ENCODE data around the gene KCNQ1. TPM values are rescaled to one million over a fixed set of nuclear protein-coding genes. Genes with fewer than 3 reads are reported as not detected.

Gene KCNQ1
- total RNA-seq, 2 donors from 2014 or later = 18.6 to 25.5 TPM

DNA sequence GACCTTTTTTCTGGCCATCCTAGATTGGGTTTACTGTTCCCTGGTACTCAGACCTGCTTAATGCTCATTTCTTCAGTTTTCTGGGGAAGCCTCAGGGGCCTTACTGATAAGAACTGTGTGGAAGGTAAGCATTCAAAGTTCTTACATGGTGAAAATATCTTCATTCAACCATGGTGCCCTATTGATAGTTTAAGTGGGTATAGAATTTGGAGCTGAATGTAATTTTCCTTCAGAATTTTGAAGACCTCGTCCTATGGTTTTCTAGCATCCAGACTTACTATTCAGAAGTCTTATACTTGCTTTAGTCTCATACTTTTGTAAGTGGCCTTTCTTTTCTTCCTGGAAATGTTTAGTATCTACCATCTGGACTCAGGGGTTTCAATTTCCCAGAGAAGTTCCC lies 365.0 kb downstream of the KCNQ1 start:
- no peak for ATAC-seq
- no peak for DNase-seq
- Mint-ChIP-seq H3K4me3 (no peak overlapping the region), H3K4me1 (peaks cover 8% of the 10 kb centered on the region), H3K27me3 (no peaks in the 10 kb centered on the region), H3K27ac (no peak overlapping the region), H3K36me3 (ENCODE audit: low read depth) (peaks cover 5% of the 10 kb centered on the region)
- no peaks in the 10 kb centered on the region for H3K9me3 ChIP-seq (ENCODE audit: control insufficient read depth, low read length, poor library complexity, severe bottlenecking)

DNA sequence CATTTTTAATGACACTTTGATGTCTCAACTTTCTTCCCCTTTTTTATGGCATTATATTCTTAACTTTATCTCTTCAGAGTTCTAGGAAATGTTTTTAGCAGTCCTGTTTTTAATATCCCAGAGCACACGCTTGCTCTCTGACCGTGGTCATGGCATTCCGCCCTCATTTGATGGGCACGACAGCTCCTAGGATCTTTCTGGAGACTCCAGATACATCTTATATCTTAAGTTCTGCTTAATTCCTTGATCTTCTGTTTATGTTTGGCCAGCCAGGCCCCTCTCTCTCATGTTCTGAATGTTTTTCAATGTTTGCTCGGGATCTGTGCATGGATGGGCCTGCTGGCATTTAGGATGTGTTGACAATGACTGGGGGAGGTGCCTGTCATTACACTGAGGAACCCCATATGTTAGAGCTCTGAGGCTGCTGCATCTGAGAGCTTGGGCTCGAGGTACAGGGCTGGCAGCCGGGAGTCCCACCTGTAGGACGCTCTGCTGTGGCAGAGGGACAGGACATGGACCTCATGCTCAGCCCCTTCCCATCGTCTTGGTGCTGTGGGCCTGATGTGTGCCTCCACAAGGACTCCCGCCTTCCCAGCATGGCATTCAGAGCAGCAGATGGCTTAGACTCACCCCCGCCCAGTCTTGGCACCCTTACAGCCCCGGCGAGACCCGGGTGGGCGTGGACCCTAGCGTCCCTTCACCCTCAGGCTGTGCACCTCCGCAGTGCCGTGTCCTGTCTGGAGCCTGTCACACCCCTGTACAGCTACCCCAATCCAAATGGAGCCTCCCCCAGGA lies 365.8 kb downstream of the KCNQ1 start:
- H3K9me3 ChIP-seq (ENCODE audit: control insufficient read depth, low read length, poor library complexity, severe bottlenecking) = no peaks in the 10 kb centered on the region
- ATAC-seq (no peak), DNase-seq (no peak)
- peaks cover 5% of the 10 kb centered on the region for H3K36me3 Mint-ChIP-seq (ENCODE audit: low read depth)
- H3K4me3 Mint-ChIP-seq = no peak overlapping the region
- H3K27ac Mint-ChIP-seq = no peak overlapping the region
- peaks cover 8% of the 10 kb centered on the region for H3K4me1 Mint-ChIP-seq
- H3K27me3 Mint-ChIP-seq = no peaks in the 10 kb centered on the region

DNA sequence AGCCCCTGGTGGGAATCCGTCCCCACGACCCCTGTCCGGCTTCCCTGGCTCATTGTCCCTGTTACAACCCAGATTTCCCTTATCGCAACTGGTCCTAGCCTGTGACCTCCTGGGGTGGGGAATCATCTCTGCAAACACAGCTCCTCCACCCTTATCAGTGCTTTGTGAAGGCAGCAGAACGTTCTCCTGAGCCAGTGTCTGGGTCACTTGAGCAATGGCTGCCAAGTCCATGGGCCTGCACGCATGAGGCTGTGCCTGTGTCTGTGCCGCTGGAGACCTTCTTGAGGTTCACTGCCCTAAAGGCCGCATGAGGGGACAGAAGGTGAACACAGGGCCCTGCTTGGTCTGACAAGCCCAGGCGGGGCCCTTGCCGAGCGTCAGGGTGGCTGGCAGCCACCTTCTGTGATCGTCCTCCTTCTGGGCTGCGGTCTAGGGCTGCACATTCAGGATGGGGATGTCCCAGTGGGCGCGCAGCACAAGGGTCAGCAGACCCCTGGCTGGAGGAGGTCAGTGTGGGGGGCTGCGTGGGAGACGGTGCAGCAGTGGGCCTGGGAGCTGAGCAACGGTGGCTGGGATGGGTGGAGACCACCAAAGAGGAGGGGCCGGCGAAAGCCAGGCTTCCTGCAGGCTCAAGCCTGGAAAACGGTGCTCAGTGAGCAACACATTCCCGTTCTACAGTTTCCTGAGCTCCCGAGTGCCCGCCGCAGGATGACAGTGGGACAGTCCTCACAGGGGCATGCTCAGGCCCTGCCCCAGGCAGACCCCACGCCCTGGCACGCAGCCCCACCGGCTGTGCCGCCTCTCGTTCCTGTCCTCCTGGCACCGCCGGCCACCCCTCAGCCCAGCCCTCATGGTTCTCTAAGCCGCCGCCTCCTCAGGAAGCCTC lies 366.6 kb downstream of the KCNQ1 start:
- no peaks in the 10 kb centered on the region for H3K27me3 Mint-ChIP-seq
- ATAC-seq (no peak), DNase-seq (no peak)
- peaks cover 8% of the 10 kb centered on the region for H3K4me1 Mint-ChIP-seq
- H3K36me3 Mint-ChIP-seq (ENCODE audit: low read depth) = peaks cover 5% of the 10 kb centered on the region
- H3K9me3 ChIP-seq (ENCODE audit: control insufficient read depth, low read length, poor library complexity, severe bottlenecking) = no peaks in the 10 kb centered on the region
- H3K4me3 Mint-ChIP-seq = no peak overlapping the region
- no peak overlapping the region for H3K27ac Mint-ChIP-seq

GRCh38 chr11:2812371-2812991 lies 367.7 kb downstream of the KCNQ1 start:
- peaks cover 5% of the 10 kb centered on the region for H3K36me3 Mint-ChIP-seq (ENCODE audit: low read depth)
- H3K9me3 ChIP-seq (ENCODE audit: control insufficient read depth, low read length, poor library complexity, severe bottlenecking) = no peaks in the 10 kb centered on the region
- DNase-seq (no peak), ATAC-seq (no peak)
- H3K27ac Mint-ChIP-seq = no peak overlapping the region
- peaks cover 8% of the 10 kb centered on the region for H3K4me1 Mint-ChIP-seq
- H3K27me3 Mint-ChIP-seq = no peaks in the 10 kb centered on the region
- no peak overlapping the region for H3K4me3 Mint-ChIP-seq

DNA sequence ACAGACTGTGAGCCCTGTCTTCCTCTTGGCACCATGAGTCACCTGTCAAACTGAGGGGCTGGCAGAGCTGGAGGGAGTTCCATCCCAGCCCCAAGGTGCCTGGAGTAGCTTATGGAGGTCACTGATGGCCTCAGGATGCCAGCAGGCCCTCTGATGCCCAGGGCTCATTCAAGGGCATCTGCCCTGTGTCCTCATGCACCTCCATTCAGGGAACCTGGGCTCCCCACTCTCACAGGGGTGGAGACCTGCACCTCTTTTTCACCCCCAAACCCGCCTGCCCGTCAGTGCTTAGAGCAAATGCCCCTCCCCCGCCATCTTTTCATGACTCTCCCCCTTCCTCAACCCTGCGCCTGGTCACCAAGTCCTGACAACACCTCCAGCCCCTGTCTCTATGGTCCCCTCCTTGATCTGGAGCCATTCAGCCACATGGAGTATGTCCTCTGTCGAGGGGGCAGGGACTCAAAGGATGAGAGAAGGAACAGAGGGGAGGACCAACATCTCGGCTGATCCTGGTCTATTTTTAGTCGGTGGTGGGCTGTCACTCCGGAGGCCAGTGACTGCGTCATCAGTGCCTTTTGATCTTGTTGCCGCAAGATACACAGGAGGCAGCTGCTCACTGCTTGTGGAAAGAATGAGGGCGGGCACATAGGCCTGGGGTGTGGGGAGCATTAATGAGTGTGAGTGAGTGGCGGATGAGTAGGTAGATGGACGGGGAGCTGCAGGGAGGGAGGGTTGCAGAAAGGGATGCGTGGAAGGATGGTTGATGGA lies 368.5 kb downstream of the KCNQ1 start:
- Mint-ChIP-seq H3K4me1 (peaks cover 8% of the 10 kb centered on the region), H3K27me3 (no peaks in the 10 kb centered on the region), H3K36me3 (ENCODE audit: low read depth) (peaks cover 5% of the 10 kb centered on the region), H3K4me3 (no peak overlapping the region), H3K27ac (no peak overlapping the region)
- ATAC-seq = no peak
- no peaks in the 10 kb centered on the region for H3K9me3 ChIP-seq (ENCODE audit: control insufficient read depth, low read length, poor library complexity, severe bottlenecking)
- no peak for DNase-seq

GRCh38 chr11:2813968-2814367 lies 369.2 kb downstream of the KCNQ1 start:
- DNase-seq = no peak
- Mint-ChIP-seq H3K4me3 (no peak overlapping the region), H3K4me1 (peaks cover 8% of the 10 kb centered on the region), H3K36me3 (ENCODE audit: low read depth) (peaks cover 8% of the 10 kb centered on the region), H3K27me3 (no peaks in the 10 kb centered on the region), H3K27ac (no peak overlapping the region)
- no peaks in the 10 kb centered on the region for H3K9me3 ChIP-seq (ENCODE audit: control insufficient read depth, low read length, poor library complexity, severe bottlenecking)
- no peak for ATAC-seq

DNA sequence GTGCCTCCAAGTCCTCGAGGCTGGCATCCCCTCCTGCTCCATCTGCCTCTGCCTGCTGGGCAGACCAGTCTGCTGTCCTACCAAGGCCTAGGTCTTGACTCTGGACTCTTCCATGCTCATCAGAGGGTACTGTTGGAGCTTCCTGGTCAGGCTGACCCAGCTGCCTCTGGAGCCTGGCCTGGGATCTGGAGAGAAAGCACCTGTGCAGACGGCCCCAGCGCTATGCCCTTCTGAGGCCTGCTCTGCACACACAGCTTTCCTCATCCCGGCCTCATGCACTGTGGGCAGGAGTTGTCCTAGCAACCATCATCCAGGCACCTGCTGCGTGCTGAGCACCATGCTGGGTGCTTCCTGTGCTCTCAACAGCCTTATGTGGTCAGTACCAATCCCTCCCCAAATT lies 369.9 kb downstream of the KCNQ1 start:
- Mint-ChIP-seq H3K27me3 (no peaks in the 10 kb centered on the region), H3K27ac (no peak overlapping the region), H3K4me1 (peaks cover 5% of the 10 kb centered on the region), H3K36me3 (ENCODE audit: low read depth) (peaks cover 5% of the 10 kb centered on the region), H3K4me3 (no peak overlapping the region)
- ATAC-seq (no peak), DNase-seq (no peak)
- H3K9me3 ChIP-seq (ENCODE audit: control insufficient read depth, low read length, poor library complexity, severe bottlenecking) = no peaks in the 10 kb centered on the region

DNA sequence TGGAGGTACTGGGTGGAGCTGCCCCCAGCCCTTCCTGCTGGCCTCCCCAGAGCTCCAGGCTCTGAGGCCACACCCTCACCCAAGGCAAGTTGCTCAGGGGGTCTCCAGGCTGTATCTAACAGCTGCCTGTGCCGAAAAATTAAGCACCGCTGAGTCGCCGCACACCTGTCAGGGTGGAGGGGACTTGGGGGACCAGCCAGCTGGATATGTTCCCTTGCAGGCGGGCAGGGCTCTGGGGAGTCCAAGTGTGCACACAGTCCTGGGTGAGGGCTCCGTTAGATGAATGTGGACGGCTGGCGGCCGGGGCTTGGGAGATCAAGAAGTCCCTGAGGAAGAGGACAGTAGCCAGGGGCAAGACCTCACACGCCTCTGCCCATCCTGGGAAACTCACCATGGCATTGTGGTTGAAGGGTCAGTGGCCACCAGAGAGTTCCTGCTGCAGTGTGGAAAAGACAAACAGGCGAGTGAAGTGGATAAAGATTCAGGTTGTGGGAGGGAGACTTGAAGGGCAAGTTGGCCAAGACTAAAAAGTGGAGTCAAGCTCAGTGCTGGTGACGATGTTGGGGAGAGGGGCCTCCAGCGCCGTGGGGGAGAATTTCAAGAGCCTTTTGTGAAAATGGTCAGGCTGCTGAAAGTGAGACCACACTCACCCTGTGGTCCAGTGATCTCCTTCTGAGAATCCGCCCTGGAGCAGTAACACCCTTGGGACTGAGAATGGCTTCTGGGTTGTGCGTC lies 371.1 kb downstream of the KCNQ1 start:
- Mint-ChIP-seq H3K4me3 (no peak overlapping the region), H3K4me1 (no peaks in the 10 kb centered on the region), H3K27ac (no peak overlapping the region), H3K36me3 (ENCODE audit: low read depth) (peaks cover 5% of the 10 kb centered on the region), H3K27me3 (no peaks in the 10 kb centered on the region)
- ATAC-seq (no peak), DNase-seq (no peak)
- H3K9me3 ChIP-seq (ENCODE audit: control insufficient read depth, low read length, poor library complexity, severe bottlenecking) = no peaks in the 10 kb centered on the region

GRCh38 chr11:2816523-2816922 lies 371.7 kb downstream of the KCNQ1 start:
- H3K4me3 Mint-ChIP-seq = no peak overlapping the region
- H3K27ac Mint-ChIP-seq = no peak overlapping the region
- no peaks in the 10 kb centered on the region for H3K9me3 ChIP-seq (ENCODE audit: control insufficient read depth, low read length, poor library complexity, severe bottlenecking)
- H3K36me3 Mint-ChIP-seq (ENCODE audit: low read depth) = peaks cover 5% of the 10 kb centered on the region
- ATAC-seq = no peak
- no peaks in the 10 kb centered on the region for H3K4me1 Mint-ChIP-seq
- H3K27me3 Mint-ChIP-seq = no peaks in the 10 kb centered on the region
- DNase-seq = no peak

- ATAC-seq = no peak
- H3K27ac Mint-ChIP-seq = no peak overlapping the region
- H3K4me3 Mint-ChIP-seq = no peak overlapping the region
- DNase-seq = no peak
- peaks cover 5% of the 10 kb centered on the region for H3K36me3 Mint-ChIP-seq (ENCODE audit: low read depth)
- H3K9me3 ChIP-seq (ENCODE audit: control insufficient read depth, low read length, poor library complexity, severe bottlenecking) = no peaks in the 10 kb centered on the region
- H3K27me3 Mint-ChIP-seq = no peaks in the 10 kb centered on the region
- H3K4me1 Mint-ChIP-seq = no peaks in the 10 kb centered on the region
These were observed 372.2 kb downstream of the KCNQ1 start for GRCh38 chr11:2816941-2817421.

DNA sequence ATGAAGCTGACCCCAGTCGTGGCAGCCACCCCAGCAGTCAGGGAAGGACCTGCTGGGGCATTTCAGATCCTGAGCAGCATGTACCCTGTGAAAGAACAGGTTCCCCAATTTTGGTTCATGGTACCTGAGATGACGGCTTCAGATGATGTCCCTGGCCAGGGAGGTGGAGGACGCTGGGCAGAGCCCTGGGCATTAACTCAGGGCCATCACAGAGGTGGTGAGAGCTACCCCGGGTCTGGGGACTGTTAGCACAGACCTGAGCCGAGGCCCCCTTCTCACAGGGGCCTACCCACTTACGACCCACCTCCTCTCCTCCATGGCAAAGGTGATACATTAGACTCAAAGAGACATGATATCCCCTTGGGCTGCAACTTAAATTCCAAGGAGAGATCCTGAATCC lies 372.6 kb downstream of the KCNQ1 start:
- H3K9me3 ChIP-seq (ENCODE audit: control insufficient read depth, low read length, poor library complexity, severe bottlenecking) = no peaks in the 10 kb centered on the region
- ATAC-seq = no peak
- Mint-ChIP-seq H3K4me3 (no peak overlapping the region), H3K27me3 (no peaks in the 10 kb centered on the region), H3K36me3 (ENCODE audit: low read depth) (peaks cover 5% of the 10 kb centered on the region), H3K27ac (no peak overlapping the region), H3K4me1 (no peaks in the 10 kb centered on the region)
- DNase-seq = no peak

DNA sequence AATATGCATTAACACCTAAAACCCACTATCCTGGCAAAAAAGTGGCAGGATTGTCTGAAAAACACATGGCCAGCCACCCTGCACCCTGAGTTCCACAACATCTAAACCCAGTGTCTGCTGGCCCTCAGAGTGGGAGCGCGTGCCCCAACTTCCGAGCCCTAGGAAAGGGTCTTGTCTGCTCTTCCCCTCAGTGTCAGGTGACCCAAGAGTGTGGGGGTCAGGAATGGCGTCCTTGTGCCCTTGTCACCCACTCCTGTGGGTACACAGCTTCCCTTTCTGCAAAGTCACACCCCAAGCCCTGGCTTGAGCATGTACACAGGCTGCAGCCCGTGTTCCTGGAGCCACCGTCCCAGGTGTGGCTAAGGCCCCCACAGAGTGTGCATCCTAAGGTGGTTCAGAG lies 373.2 kb downstream of the KCNQ1 start:
- Mint-ChIP-seq H3K27ac (no peak overlapping the region), H3K4me1 (no peaks in the 10 kb centered on the region), H3K4me3 (no peak overlapping the region), H3K36me3 (ENCODE audit: low read depth) (peaks cover 5% of the 10 kb centered on the region), H3K27me3 (no peaks in the 10 kb centered on the region)
- ATAC-seq (no peak), DNase-seq (no peak)
- no peaks in the 10 kb centered on the region for H3K9me3 ChIP-seq (ENCODE audit: control insufficient read depth, low read length, poor library complexity, severe bottlenecking)
